Endometrial microvascular endothelial cells (primary cell): ENCODE data around the gene ITPKB. TPM values are rescaled to one million over a fixed set of nuclear protein-coding genes. Genes with fewer than 3 reads are reported as not detected.
"Not testable (repeated sequence)": the region's sequence is repeated elsewhere in the genome, so short reads cannot be mapped to it uniquely, and the experiment has no call there.

Experiments
- in situ Hi-C: cut with HindIII; loops from 2 replicates; pipeline ENCODE4 v1.10.0; 2017; ENCODE audit warnings: low sequenced_read_pairs, low pct_unique_long_range_greater_than_20kb; ENCODE audit errors: inconsistent ontology term
- total RNA-seq: library from RNA; depleted of rRNA; stranded (reverse); fragments of >200 nt; gene quantifications from one replicate; pipeline ENCODE4 v1.2.3, GENCODE V29; 2015; ENCODE audit errors: inconsistent ontology term

The ITPKB gene
- total RNA-seq, 1 donor from 2014 or later, result 16.2 TPM

DNA sequence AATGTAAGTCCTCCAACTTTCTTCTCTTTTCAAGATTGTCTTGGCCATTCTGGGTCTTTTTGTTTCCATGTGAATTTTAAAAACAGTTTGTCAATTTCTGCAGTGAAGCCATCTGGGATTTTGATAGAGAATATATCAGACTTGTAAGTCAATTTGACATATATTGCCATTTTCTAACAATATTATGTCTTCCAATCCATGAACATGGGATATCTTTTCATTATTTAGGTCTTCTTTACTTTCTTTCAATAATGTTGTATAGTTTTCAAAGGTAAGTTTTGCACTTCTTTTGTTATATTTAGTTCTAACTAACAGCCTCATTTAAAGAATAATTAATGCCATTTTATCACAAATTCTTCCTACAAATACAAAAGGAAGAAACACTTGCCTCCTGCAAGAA lies 117.1 kb downstream of the ITPKB start:
- in situ Hi-C loops, result no loop called here

GRCh38 chr1:226619031-226619430 lies 120.1 kb downstream of the ITPKB start:
- in situ Hi-C loops, result no loop called here

- in situ Hi-C loops, result no loop called here
These were observed 120.7 kb downstream of the ITPKB start for GRCh38 chr1:226618380-226618779.

GRCh38 chr1:226617719-226618118 lies 121.4 kb downstream of the ITPKB start:
- in situ Hi-C loops, result not testable (repeated sequence)

GRCh38 chr1:226617109-226617508 lies 122.0 kb downstream of the ITPKB start:
- in situ Hi-C loops, result no loop called here

GRCh38 chr1:226616636-226617035 lies 122.4 kb downstream of the ITPKB start:
- in situ Hi-C loops, result no loop called here

DNA sequence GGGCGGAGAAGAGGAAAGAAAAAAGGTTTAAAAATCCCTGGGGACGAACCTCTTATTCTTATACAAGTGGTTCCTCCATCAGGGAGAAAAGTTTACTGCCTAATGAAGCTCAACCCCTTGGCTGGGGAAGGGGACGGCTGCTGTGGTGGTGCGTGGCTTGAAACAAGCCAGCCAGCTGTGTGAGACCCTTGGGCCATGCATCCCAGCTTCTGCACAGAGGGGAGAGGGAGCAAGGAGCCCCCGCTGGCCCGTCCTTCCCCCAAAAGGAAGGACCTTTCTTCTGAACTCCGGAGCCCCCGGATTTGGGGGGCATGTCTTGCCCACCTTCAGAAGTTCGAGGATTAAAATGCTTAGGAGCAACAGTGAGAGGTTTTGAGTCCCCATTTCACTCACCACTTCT lies 123.2 kb downstream of the ITPKB start:
- in situ Hi-C loops, result no loop called here

DNA sequence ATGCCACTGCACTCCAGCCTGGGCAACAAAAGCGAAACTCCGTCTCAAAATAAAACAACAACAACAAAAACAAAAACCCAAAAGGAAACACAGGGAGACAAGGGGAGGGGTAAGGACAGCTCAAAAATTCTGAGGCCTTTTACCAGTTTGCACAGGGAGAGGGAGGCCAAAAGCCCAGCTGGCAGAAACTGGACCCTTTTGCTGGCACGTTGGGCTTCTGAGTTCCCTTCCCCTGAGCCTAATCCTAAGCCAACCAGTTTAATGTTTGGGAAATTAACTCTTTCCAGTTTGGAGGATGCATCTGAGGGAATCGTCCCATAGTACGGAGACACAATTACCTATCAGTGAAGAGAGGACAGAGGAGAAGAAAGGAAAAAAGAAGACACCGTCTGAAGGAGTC lies 127.1 kb downstream of the ITPKB start:
- in situ Hi-C loops, result not testable (repeated sequence)

DNA sequence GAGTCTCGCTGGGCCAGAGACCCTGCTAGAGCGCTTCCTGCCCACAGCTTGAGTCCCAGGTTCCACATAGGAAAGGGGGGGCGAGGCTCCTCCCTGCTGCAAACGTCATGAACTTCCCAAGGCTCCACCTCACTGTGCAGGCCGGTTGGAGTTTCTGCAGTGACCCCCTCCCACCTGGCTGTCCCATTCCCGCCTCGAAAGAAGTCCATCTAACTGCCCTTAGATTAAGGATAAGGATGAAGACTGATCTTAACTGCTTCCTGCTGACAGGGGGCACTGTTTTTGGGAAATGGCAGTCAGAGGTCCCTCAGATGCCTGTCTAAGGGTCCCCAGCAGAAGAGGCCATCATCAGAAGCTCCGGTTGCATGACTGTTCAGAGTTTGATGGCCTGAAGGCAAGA lies 127.8 kb downstream of the ITPKB start:
- in situ Hi-C loops, result no loop called here

- in situ Hi-C loops, result no loop called here
These were observed 128.4 kb downstream of the ITPKB start for GRCh38 chr1:226610671-226611070.

GRCh38 chr1:226609836-226610455 lies 129.1 kb downstream of the ITPKB start:
- in situ Hi-C loops, result no loop called here

GRCh38 chr1:226608699-226609505 lies 130.2 kb downstream of the ITPKB start:
- in situ Hi-C loops, result no loop called here

- in situ Hi-C loops, result no loop called here
These were observed 131.3 kb downstream of the ITPKB start for GRCh38 chr1:226607821-226608220.

- in situ Hi-C loops, result no loop called here
These were observed 131.8 kb downstream of the ITPKB start for GRCh38 chr1:226607268-226607660.

DNA sequence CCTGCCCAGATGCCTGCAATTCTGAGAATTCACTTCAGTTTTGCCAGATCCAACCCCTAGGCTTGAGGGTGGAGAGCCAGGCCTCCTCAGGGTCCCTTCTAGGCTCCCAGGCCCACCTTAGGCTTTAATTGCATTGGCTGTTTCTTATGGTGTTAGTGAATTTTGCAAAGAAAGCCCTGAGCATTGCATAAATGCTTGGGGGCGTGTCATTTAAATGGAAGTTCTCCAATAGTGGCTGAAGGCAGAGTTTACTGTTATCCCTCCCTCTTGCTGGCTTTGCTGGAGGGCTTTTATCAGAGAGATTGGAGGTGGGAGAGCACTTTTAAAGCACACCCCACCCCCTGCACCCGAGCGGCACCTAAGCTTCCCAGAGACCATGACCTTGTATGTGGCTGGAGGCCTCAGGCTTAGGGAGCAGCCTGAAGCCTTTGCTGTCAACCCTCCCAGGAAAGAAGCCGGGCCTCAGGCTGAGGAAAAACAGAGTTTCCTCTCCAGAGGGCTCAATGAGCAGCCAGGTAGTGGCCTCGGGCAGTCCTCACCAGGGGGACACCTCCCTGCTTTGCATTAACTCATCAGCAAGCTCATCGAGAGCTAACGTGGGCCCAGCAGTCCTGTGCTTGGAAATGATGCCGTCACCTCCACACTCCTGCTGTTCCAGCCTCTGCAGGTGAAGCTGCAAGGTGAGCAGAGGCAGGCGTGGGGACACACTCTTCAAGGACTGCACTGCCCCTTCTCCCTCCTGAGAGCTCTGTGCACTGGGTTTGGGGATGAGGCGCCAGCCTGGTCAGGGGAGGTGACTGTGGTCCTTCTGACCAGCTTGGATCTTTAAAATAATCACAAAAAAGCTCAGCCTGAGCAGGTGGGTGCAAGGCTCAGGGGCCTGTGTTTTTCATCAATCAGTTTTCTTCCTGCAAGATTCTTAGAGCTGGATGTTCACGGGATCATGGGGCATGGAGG lies 132.5 kb downstream of the ITPKB start:
- in situ Hi-C loops, result no loop called here

DNA sequence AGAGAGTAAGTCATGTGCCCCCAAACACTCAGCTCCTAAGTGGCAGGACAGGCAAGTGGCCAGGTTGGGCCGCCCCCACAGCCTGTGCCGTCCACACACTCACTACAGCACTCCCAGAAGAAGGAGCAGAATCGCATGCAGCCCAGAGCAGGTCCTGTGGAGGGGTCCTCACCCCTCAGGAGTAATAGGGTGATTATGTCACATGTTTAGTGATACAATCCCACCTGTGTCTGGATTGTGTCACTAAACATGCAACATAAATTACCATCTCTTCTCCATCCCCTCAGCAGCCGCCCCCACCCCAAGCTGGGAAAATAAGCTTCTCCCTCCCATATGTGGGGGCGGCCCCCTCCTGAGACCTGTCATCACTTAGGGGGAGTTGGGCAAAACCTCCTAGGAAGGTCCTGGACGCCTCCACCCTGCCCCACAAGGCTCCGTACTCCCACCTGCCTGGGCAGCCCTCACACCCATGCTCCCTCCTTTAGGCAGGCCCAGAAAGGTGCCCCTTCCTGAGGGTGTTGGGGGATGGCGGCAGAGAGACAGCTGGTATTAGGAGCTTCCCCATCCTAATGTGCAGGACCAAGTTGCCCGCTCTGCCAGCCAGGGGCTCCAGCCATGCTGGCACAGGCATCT lies 133.6 kb downstream of the ITPKB start:
- in situ Hi-C loops, result no loop called here

DNA sequence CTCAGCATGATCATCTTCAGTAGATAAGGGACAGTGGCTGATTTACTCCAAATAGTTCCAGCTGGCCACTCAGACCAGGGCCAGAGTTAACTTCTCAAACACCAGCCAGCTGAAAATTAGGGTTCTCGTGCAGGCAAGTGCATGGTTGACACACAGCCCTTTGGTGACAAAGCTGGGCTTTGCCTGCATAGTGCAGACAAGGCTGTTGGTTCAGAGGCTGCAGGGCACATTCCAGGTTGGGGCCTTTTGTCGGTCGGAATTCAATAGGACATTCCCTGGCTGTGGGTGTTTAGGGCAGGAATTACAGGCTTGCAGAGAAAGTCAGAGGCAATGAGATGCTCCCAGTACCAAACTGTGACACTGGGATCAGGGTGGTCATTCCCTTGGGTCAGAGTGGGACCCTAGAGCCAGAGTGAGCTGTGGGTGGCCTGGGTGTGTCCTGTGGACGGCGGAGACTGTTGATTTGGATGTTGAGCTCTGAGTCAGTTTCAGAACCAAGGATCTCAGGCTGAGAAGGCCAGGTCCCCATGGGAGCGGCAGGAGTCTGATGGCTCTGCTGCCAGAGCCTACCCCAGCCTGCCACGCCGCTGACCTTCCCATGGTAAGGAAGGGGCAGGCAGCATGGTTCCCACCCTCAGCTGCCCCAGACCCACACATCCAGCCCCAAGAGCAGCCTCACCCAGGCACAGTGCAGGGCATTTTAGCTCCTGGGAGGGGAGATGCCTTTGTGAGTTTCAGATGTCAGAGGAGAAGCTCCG lies 134.3 kb downstream of the ITPKB start:
- in situ Hi-C loops, result no loop called here

GRCh38 chr1:226603858-226604559 lies 135.1 kb downstream of the ITPKB start:
- in situ Hi-C loops, result no loop called here
